HG03060 (cell line): ENCODE measurements around the gene PLA2G5.

ENCODE experiments used
- ATAC-seq: cut with Tn5 transposase; IDR thresholded peaks from one replicate; pipeline ENCODE4 v1.9.1; 2021; ENCODE audit warnings: low read depth, moderate number of reproducible peaks; ENCODE audit not compliant: unreplicated experiment

PLA2G5 gene

DNA sequence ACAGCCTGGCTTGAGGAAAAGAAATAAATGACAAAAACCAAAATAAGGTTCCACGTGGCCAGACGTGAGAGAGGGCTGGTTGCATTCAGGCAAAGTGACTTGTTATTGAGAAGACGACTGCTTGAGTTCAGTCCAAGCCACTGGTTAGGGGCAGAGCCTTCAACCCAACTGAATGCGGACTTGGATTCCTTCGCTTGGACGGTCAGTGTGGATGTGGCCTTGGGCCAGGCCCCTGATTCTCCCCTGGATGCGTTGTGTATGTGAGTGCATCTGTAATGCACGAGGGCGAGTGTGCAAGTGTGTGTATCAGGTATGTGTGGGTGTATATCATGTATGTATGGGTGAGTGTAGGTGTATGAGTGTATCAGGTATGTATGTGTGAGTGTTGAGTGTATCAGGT lies 71.0 kb downstream of the PLA2G5 start:
- ATAC-seq = no peak

DNA sequence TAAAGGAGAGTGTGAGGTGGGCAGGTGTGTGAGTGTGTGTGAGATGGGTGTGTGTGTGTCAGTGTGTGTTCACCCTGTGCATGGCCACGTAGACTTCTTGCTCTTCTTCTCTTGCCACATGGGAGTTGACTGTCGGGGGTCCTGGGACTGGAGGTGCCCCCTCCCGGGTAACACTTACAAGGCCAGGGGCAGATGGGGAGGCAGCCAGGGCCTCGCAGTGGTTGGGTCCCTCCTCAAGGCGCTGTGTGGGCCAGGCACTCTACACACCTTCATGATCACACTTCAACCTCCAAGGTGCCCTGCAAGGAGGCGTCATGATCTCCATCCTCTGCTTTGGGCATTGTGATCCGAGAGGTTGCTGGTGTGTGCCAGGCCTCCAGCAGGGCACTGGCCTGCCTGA lies 71.5 kb downstream of the PLA2G5 start:
- ATAC-seq = no peak
